GM12892 (cell line): ENCODE measurements around the gene KIF24.

Source experiments
- POLR2A ChIP-seq: IDR thresholded peaks from 2 replicates; pipeline ENCODE4 v1.6.1; 2011; ENCODE audit warnings: low read depth, low read length, control low read depth
- TAF1 ChIP-seq: IDR thresholded peaks from 2 replicates; pipeline ENCODE4 v1.6.1; 2011; ENCODE audit warnings: low read depth, mild to moderate bottlenecking, control low read depth, low read length, borderline replicate concordance

DNA sequence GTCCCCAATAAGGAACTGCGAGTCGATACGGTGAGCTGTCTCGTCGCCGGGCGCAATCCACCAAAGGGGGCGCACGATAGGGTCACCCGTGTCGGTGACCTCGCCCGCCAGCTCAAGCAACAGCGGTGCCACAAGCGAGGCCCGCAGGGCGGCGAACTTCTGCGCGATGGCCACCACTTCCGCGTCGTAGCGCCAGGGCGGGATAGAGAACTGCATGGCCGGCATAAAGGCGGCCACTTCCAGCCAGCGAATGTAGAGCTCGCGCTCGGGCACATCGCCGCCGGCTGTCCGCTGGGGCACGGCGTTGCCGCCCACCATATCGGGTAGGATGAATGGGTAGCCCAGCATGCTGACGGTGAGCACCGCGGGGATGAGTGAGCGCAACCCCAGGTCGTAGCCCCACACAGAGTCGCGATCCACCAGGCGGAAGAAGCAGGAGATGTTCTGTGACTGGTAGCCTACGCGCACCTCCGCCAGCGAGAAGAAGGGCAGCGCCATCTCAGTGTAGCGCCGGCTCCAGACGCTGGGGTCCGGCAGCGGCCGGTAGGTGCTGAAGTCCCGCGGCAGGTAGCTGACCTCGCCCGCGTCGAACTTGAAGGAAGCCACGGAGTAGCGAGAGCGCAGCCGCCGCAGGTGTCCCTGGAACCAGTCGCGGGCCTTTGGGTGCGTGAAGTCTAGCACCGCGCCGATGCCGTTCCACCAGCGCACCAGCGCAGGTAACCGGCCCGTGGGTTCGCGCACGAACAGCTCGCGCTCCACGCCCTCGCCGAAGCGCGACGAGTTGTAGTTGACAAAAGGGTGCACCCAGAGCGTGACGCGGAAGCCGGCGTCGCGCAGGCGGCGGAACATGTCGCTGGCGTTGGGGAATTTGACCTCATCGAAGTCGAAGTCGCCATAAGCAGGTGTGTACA lies 42.2 kb upstream of the KIF24 start:
- TF ChIP-seq POLR2A (no peak), TAF1 (no peak)
